ACC112 (cell line): ENCODE measurements around the gene FAM89B.

Experiments
- H2AFZ ChIP-seq: fragments of 200-600 bp; sonication (generic); one replicate; pipeline ENCODE4 v1.6.0; 2017; ENCODE audit warnings: antibody characterized with exemption, low read length; ENCODE audit not compliant: unreplicated experiment
- H3K27ac ChIP-seq: fragments of 200-600 bp; sonication (generic); 2 replicates; pipeline ENCODE4 v1.5.1; 2014; ENCODE audit warnings: low read depth, mild to moderate bottlenecking, antibody characterized with exemption, low read length, moderate library complexity
- H3K27me3 ChIP-seq: fragments of 200-600 bp; sonication (generic); 2 replicates; pipeline ENCODE4 v1.6.1; 2014; ENCODE audit warnings: mild to moderate bottlenecking, antibody characterized with exemption, low read length, moderate library complexity, mixed read lengths; ENCODE audit not compliant: insufficient read depth
- H3K36me3 ChIP-seq: fragments of 200-600 bp; sonication (generic); 2 replicates; pipeline ENCODE4 v1.6.1; 2016; ENCODE audit warnings: mild to moderate bottlenecking, antibody characterized with exemption, low read length, moderate library complexity, mixed read lengths; ENCODE audit not compliant: insufficient read depth
- H3K4me1 ChIP-seq: fragments of 200-600 bp; sonication (generic); one replicate; pipeline ENCODE4 v1.6.1; 2016; ENCODE audit warnings: low read length, mixed read lengths; ENCODE audit not compliant: insufficient read depth, unreplicated experiment, control insufficient read depth
- H3K4me3 ChIP-seq: fragments of 200-600 bp; sonication (generic); 2 replicates; pipeline ENCODE4 v1.5.1; 2014; ENCODE audit warnings: mild to moderate bottlenecking, low read depth, low read length
- H3K79me2 ChIP-seq: fragments of 200-600 bp; sonication (generic); one replicate; pipeline ENCODE4 v1.6.0; 2016; ENCODE audit warnings: low read length; ENCODE audit not compliant: control insufficient read depth, unreplicated experiment, insufficient read depth

Gene FAM89B

DNA sequence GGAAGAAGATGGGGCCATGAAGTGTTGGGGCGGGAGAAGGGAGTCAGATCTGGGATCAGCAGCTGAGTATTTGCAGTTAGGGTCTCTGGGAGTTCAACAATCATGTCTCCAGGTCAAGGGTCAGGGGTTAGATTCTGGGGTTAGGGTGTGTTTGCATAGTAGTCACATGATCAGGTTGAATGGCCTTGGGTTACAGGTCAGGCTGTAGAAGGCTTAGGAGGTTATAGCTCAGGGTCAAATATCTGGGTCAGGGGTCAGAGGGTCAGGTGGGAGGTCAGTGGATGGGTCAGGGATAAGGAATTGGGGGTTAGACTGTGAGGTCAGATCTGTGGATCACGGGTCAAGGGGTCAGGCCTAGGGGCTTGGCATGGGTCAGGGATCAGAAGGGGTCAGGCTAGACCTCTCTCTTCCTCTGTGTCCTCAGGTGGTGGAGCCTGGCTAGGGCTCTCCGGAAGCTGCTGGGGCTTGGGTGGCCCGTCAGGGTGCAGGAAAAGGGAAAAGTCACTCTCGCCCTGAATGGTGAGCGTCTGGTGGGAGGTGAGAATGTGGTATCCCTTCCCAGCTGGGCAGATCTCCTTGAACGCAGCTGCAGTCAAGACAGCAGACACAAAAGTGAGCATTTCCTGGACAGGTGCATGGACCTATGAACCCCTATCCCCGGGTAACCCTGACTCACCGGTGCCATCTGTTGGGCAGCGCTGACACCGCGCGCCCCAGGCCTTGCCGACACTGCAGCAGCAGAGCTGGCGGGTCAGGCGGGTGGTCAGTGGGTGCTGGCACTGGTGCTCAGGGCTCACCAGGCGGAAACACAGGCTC is 20.6 kb upstream of the FAM89B start:
- Histone ChIP-seq H3K27me3 (no peaks in the 10 kb centered on the region), H3K36me3 (0 out of 2 replicates have a peak, but pooled peaks cover 3% of the 10 kb centered on the region), H3K4me3 (no peak overlapping the region), H3K27ac (no peak overlapping the region), H3K79me2 (peaks cover 8% of the 10 kb centered on the region), H2AFZ (no peak overlapping the region), H3K4me1 (peaks cover 28% of the 10 kb centered on the region)

GRCh38 chr11:65552388-65552951 is 19.9 kb upstream of the FAM89B start:
- no peak overlapping the region for H3K4me3 ChIP-seq
- no peak overlapping the region for H2AFZ ChIP-seq
- no peak overlapping the region for H3K27ac ChIP-seq
- no peaks in the 10 kb centered on the region for H3K27me3 ChIP-seq
- peaks cover 11% of the 10 kb centered on the region for H3K79me2 ChIP-seq
- peaks cover 30% of the 10 kb centered on the region for H3K4me1 ChIP-seq
- H3K36me3 ChIP-seq, result 0 out of 2 replicates have a peak, but pooled peaks cover 3% of the 10 kb centered on the region

- Histone ChIP-seq H3K4me1 (peaks cover 30% of the 10 kb centered on the region), H3K27me3 (no peaks in the 10 kb centered on the region), H3K27ac (no peak overlapping the region), H3K36me3 (0 out of 2 replicates have a peak, but pooled peaks cover 3% of the 10 kb centered on the region), H2AFZ (no peak overlapping the region), H3K79me2 (peaks cover 15% of the 10 kb centered on the region), H3K4me3 (no peak overlapping the region)
These were observed 18.9 kb upstream of the FAM89B start for GRCh38 chr11:65553301-65554001.

DNA sequence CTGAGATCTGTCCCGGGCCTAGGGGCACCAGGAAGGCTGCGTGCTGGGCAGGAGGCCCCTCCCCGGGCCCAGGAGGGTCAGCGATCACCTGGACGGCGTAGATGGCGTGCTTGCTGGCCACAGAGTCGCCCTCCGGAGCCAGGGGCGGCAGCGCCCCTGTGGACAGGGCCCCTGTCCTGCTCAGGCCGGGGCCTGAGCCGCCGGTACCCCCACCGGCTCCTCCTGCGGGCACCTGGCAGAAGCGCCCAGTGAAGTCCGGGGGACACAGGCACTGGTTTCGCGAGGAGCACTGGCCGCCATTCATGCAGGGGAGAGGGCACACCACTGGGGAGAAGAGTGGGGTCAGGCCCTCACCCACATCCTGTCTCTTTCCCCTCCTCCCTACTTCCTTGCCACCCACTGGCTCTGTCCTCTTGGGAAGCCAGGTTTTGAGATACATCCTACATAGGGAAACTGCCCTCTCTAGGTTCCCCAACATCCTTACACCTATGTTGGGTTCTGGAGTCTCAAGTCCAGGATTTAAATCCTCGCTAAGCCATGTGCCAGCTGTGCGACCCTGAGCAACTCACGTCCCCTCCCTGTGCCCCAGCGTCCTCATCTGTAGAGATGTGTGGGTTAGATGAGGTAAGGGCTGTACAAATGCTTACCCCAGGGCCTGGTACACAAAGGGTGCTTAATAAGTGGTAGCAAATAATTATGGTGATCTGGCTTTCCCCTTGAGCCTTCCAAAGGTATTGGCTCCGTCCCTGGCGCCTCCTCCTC is 18.1 kb upstream of the FAM89B start:
- H3K27me3 ChIP-seq, result no peaks in the 10 kb centered on the region
- peaks cover 38% of the 10 kb centered on the region for H3K4me1 ChIP-seq
- H3K27ac ChIP-seq, result no peak overlapping the region
- peaks cover 15% of the 10 kb centered on the region for H3K79me2 ChIP-seq
- no peak overlapping the region for H3K4me3 ChIP-seq
- H2AFZ ChIP-seq, result no peak overlapping the region
- H3K36me3 ChIP-seq, result 0 out of 2 replicates have a peak, but pooled peaks cover 3% of the 10 kb centered on the region

- peak overlapping the region; percentile 35; the same call in 1 of the 2 replicates for H3K4me3 ChIP-seq
- H3K36me3 ChIP-seq, result no peaks in the 10 kb centered on the region
- peak overlapping the region; percentile 35; the same call in 1 of the 2 replicates for H3K27ac ChIP-seq
- H3K79me2 ChIP-seq, result peaks cover 15% of the 10 kb centered on the region
- H3K4me1 ChIP-seq, result peaks cover 44% of the 10 kb centered on the region
- no peak overlapping the region for H2AFZ ChIP-seq
- no peaks in the 10 kb centered on the region for H3K27me3 ChIP-seq
These were observed 17.4 kb upstream of the FAM89B start for GRCh38 chr11:65554842-65555430.

- Histone ChIP-seq H3K79me2 (peaks cover 15% of the 10 kb centered on the region), H2AFZ (no peak overlapping the region), H3K4me3 (peak overlapping the region; percentile 80), H3K27me3 (no peaks in the 10 kb centered on the region), H3K36me3 (no peaks in the 10 kb centered on the region), H3K27ac (peak overlapping the region; percentile 50; the same call in 1 of the 2 replicates), H3K4me1 (peaks cover 53% of the 10 kb centered on the region)
These were observed 16.6 kb upstream of the FAM89B start for GRCh38 chr11:65555693-65556231.

- H3K4me1 ChIP-seq, result peaks cover 62% of the 10 kb centered on the region
- peak overlapping the region; percentile 50 for H3K27ac ChIP-seq
- no peaks in the 10 kb centered on the region for H3K27me3 ChIP-seq
- no peaks in the 10 kb centered on the region for H3K36me3 ChIP-seq
- H3K79me2 ChIP-seq, result peaks cover 15% of the 10 kb centered on the region
- peak overlapping the region; percentile 80 for H3K4me3 ChIP-seq
- no peak overlapping the region for H2AFZ ChIP-seq
These were observed 15.7 kb upstream of the FAM89B start for GRCh38 chr11:65556470-65557279.

DNA sequence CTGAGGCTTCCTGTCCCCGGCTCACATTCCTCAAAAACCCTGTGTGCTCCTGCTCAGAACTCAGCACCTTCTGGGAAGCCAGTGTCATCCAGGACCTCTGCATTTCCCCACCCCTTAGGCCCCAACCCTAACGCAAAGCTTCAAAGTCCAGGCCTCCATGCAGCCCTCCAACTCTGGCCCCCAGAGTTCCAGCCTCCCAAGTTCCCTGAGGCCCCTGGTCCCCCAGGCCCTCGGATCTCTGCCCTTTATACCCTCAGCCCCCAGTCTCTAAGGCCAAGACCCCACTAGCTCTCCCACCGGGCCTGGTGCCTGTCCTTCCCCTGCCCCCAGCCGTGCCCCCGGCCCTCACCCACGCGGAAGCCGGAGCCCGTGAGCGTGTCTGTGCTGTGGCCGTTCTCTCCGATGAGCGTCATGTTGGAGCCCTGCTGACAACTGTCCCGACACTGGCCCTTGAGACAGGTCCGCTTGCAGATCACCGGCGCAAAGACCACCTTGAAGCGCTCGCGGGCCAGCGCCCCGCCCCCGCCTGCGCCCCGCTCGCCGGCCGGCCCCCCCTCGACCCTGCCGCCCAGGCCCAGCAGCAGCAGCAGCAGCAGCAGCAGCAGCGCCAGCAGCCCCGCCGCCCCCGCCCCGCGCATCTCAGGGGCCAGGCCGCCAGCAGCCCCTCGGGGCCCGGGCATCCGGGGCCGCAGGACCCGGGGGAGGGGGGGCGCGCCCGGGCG is 14.9 kb upstream of the FAM89B start:
- peaks cover 15% of the 10 kb centered on the region for H3K79me2 ChIP-seq
- H3K36me3 ChIP-seq, result no peaks in the 10 kb centered on the region
- H2AFZ ChIP-seq, result no peak overlapping the region
- H3K27ac ChIP-seq, result peak overlapping the region; percentile 74
- no peaks in the 10 kb centered on the region for H3K27me3 ChIP-seq
- H3K4me1 ChIP-seq, result peaks cover 62% of the 10 kb centered on the region
- peak overlapping the region; percentile 80 for H3K4me3 ChIP-seq
